Measurements from ENCODE around the gene LRRC37B.
"Not testable (repeated sequence)": the region's sequence is repeated elsewhere in the genome, so short reads cannot be mapped to it uniquely, and the experiment has no call there.

Gene LRRC37B

GRCh38 chr17:32006957-32007462 lies at the start of gene LRRC37B:
TSS of gene LRRC37B (plus strand) at chr17:32007383. CDS start at chr17:32021393, 14,010 bp downstream.
- DNase-seq = no peak

GRCh38 chr17:31964131-31964530 lies 43.1 kb upstream of the LRRC37B start:
- DNase-seq = not testable (repeated sequence)

GRCh38 chr17:31967648-31968047 lies 39.5 kb upstream of the LRRC37B start:
- DNase-seq = no peak

GRCh38 chr17:31970416-31970815 lies 36.8 kb upstream of the LRRC37B start:
- DNase-seq = not testable (repeated sequence)

- DNase-seq = not testable (repeated sequence)
These were observed 32.7 kb upstream of the LRRC37B start for GRCh38 chr17:31974269-31975071.

- not testable (repeated sequence) for DNase-seq
These were observed 31.8 kb upstream of the LRRC37B start for GRCh38 chr17:31975391-31975790.

GRCh38 chr17:31991821-31992220 lies 15.4 kb upstream of the LRRC37B start:
- DNase-seq = not testable (repeated sequence)

- no peak for DNase-seq
These were observed 10.2 kb upstream of the LRRC37B start for GRCh38 chr17:31997005-31997404.

- no peak for DNase-seq
These were observed 498 bp downstream of the LRRC37B start for GRCh38 chr17:32007463-32008298.

- DNase-seq = no peak
These were observed 2.0 kb downstream of the LRRC37B start for GRCh38 chr17:32009262-32009542.

GRCh38 chr17:32010114-32010513 lies 2.9 kb downstream of the LRRC37B start:
- DNase-seq = no peak

GRCh38 chr17:32015245-32016013 lies 8.2 kb downstream of the LRRC37B start:
- peak; percentile 74 for DNase-seq

GRCh38 chr17:32016231-32016630 lies 9.0 kb downstream of the LRRC37B start:
- DNase-seq = no peak

GRCh38 chr17:32019228-32019627 lies 12.0 kb downstream of the LRRC37B start:
- no peak for DNase-seq

GRCh38 chr17:32020943-32021614 lies 13.9 kb downstream of the LRRC37B start:
- DNase-seq = no peak

GRCh38 chr17:32021615-32021955 lies 14.4 kb downstream of the LRRC37B start:
- DNase-seq = no peak

GRCh38 chr17:32022554-32022953 lies 15.4 kb downstream of the LRRC37B start:
- not testable (repeated sequence) for DNase-seq

GRCh38 chr17:32027271-32027670 lies 20.1 kb downstream of the LRRC37B start:
- DNase-seq = not testable (repeated sequence)

- no peak for DNase-seq
These were observed 26.0 kb downstream of the LRRC37B start for GRCh38 chr17:32033223-32033622.

GRCh38 chr17:32033812-32034211 lies 26.6 kb downstream of the LRRC37B start:
- not testable (repeated sequence) for DNase-seq

- not testable (repeated sequence) for DNase-seq
These were observed 33.1 kb downstream of the LRRC37B start for GRCh38 chr17:32040246-32040645.

- DNase-seq = not testable (repeated sequence)
These were observed 34.2 kb downstream of the LRRC37B start for GRCh38 chr17:32041306-32041875.
